ENCODE data around the gene MAP3K2.

Gene MAP3K2, protein sequence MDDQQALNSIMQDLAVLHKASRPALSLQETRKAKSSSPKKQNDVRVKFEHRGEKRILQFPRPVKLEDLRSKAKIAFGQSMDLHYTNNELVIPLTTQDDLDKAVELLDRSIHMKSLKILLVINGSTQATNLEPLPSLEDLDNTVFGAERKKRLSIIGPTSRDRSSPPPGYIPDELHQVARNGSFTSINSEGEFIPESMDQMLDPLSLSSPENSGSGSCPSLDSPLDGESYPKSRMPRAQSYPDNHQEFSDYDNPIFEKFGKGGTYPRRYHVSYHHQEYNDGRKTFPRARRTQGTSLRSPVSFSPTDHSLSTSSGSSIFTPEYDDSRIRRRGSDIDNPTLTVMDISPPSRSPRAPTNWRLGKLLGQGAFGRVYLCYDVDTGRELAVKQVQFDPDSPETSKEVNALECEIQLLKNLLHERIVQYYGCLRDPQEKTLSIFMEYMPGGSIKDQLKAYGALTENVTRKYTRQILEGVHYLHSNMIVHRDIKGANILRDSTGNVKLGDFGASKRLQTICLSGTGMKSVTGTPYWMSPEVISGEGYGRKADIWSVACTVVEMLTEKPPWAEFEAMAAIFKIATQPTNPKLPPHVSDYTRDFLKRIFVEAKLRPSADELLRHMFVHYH

DNA sequence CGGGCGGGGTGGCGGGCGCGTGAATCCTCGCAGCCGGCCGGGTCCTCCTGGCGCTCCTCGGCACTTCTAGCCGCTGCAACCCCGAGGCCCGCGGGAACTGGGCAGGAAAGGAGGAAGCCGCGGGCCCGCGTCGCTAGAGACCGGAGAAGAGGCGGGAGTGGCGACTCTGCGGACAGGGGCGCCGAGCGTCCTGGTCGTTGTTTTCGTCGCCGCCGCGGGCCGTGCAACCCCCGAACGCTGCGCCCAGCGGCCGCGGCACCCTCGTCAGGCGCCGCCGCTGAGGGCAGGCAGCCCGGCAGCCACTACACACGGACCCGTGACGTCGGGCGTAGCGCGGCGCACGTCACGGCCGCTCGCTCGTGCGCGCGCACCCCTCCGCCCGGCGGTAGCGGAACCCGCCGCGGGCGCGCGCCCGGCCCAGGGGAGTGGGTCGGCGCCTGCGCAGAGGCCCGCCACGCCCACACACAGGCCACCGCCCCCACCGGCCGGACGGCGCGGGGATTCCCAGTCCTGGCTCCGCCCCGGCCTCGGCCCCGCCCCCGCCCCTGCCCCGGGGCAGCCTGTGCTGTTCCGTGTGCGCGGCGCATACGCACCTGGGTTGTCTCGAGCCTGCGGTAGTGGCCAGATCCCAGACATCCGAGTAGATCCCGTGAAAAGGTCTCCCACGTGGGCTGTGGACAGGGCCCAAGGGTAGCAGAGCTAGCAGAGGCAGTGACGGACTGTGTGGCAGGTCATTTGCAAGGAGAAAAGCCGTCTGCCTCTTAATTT is at the start of gene MAP3K2:
Gene MAP3K2 (minus strand): TSS at position 321 of the 768 bp plus-strand sequence. CDS start 44,846 bp downstream, outside the sequence.
- peak; percentile 63 to 84 for DNase-seq

DNA sequence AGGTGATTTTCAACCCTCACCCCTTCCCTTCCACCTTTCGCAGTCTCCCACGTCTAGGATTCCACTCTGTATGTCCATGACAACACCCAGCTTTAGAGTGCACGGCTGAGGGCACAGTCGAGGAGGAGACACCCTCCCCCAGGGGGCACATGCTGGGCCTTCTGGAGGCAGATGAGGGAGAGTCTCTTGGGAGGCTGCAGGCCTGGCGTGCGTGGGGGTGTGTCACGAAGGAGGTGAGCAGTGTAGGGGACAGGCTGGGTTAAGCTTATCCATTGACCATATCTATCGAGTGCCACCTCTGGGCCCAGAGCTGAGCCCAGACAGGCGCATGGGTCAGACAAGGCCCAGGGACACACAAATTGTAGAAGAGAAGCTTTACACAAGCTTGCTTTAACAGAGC is 49.3 kb upstream of the MAP3K2 start:
- no peak for DNase-seq

DNA sequence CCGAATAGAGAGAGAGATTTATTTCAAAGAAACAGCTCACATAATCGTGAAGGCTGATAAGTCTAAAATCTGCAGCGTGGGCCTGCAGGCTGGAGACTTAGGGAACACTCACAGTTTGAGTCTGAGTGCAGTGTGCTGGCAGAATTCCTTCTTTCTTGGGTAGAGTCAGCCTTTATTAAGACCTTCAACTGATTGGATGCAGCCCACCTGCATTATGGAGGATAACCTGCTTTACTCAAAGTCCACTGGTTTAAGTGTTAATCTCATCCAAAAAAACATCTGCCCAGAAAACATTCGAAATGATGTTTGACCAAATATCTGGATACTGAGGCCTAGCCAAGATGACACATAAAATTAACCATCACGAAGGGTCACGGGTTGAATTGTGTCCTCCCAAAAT is 46.7 kb upstream of the MAP3K2 start:
- DNase-seq: no peak

DNA sequence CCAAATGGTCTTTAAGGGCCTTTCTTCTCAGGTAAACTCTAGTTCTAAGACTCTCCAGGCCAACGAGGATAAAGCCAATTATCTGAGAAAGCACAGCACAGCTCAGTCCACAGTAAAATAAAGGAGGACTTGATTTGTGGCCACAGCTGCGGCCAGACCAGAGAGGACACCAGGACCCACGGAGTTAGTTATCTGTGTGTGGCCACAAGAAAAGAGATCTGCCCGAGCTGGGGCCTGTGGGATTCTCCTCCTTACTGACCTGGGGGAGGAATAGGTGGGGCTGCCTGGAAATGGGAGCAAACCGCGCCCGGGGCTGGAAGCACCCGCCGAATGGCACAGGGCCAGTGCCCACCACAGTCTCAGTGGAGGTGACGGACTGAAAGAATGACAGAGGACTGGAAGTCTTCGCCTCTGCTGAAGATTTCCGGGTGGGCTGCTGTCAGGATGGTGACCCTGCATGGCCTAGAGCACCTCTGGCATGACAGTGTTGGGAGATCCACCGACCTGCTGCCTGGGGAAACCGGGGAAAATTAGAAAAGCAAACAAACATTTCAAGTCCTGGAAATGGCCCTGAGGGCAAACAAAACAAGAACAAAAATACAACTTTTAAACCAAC is 43.7 kb upstream of the MAP3K2 start:
- no peak for DNase-seq

DNA sequence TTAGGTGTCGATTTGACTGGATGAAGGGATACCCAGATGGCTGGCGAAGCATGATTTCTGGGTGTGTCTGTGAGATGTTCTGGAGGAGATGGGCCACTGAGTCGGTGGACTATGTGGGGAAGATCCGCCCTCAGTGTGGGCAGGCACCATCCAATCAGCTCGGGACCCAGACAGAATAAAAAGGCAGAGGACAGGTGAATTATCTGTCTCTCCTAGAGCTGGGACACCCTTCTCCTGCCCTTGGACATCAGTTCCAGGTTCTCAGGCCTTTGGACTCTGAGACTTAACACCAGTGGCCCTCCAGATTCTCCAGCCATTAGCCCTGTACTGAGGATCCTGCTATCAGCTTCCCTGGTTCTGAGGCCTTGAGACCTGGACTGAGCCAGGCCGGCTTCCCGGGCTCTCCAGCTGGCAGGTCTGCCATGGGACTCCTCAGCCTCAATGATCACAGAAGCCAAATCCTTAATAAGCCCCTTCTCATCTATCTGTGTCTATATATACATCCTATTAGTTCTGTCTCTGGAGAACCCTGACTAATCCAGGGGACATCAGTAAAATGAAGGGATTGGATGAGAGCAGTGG is 42.2 kb upstream of the MAP3K2 start:
- DNase-seq: no peak

DNA sequence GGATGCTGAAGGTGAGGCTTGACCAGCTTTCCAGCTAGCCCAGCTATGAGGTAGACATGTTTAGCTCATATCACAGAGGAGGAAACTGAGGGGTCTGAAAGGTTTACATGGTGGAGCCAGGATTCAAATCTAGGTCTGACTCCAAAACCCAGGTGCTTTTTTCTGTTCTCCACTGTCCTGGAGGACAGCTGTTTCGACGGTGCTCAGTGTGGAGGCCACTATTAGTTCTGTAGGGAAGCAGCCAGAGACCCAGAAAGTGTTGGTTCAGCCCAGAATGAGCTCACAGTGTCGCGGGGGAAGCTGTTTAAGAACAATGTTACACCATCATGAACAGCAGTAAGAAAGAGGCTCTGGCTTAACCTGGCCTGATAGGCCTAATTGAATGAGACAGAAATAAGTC is 41.5 kb upstream of the MAP3K2 start:
- no peak for DNase-seq

DNA sequence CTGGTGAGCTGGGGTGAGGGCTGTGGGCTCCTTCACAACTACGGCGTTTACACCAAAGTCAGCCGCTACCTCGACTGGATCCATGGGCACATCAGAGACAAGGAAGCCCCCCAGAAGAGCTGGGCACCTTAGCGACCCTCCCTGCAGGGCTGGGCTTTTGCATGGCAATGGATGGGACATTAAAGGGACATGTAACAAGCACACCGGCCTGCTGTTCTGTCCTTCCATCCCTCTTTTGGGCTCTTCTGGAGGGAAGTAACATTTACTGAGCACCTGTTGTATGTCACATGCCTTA is 41.0 kb upstream of the MAP3K2 start:
- no peak for DNase-seq

DNA sequence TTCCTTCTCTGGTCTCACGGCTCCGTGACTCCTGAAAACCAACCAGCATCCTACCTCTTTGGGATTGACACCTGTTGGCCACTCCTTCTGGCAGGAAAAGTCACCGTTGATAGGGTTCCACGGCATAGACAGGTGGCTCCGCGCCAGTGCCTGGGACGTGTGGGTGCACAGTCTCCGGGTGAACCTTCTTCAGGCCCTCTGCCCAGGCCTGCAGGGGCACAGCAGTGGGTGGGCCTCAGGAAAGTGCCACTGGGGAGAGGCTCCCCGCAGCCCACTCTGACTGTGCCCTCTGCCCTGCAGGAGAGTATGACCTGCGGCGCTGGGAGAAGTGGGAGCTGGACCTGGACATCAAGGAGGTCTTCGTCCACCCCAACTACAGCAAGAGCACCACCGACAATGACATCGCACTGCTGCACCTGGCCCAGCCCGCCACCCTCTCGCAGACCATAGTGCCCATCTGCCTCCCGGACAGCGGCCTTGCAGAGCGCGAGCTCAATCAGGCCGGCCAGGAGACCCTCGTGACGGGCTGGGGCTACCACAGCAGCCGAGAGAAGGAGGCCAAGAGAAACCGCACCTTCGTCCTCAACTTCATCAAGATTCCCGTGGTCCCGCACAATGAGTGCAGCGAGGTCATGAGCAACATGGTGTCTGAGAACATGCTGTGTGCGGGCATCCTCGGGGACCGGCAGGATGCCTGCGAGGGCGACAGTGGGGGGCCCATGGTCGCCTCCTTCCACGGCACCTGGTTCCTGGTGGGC is 40.5 kb upstream of the MAP3K2 start:
- DNase-seq: no peak

DNA sequence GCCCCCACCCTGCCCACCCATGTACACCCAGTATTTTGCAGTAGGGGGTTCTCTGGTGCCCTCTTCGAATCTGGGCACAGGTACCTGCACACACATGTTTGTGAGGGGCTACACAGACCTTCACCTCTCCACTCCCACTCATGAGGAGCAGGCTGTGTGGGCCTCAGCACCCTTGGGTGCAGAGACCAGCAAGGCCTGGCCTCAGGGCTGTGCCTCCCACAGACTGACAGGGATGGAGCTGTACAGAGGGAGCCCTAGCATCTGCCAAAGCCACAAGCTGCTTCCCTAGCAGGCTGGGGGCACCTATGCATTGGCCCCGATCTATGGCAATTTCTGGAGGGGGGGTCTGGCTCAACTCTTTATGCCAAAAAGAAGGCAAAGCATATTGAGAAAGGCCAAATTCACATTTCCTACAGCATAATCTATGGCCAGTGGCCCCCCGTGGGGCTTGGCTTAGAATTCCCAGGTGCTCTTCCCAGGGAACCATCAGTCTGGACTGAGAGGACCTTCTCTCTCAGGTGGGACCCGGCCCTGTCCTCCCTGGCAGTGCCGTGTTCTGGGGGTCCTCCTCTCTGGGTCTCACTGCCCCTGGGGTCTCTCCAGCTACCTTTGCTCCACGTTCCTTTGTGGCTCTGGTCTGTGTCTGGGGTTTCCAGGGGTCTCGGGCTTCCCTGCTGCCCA is 39.7 kb upstream of the MAP3K2 start:
- DNase-seq: no peak

DNA sequence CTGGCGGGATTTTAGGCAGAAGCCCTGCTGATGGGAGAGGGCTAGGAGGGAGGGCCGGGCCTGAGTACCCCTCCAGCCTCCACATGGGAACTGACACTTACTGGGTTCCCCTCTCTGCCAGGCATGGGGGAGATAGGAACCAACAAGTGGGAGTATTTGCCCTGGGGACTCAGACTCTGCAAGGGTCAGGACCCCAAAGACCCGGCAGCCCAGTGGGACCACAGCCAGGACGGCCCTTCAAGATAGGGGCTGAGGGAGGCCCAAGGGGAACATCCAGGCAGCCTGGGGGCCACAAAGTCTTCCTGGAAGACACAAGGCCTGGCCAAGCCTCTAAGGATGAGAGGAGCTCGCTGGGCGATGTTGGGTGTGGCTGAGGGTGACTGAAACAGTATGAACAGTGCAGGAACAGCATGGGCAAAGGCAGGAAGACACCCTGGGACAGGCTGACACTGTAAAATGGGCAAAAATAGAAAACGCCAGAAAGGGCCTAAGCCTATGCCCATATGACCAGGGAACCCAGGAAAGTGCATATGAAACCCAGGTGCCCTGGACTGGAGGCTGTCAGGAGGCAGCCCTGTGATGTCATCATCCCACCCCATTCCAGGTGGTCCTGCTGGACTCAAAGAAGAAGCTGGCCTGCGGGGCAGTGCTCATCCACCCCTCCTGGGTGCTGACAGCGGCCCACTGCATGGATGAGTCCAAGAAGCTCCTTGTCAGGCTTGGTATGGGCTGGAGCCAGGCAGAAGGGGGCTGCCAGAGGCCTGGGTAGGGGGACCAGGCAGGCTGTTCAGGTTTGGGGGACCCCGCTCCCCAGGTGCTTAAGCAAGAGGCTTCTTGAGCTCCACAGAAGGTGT is 39.0 kb upstream of the MAP3K2 start:
- DNase-seq: no peak

DNA sequence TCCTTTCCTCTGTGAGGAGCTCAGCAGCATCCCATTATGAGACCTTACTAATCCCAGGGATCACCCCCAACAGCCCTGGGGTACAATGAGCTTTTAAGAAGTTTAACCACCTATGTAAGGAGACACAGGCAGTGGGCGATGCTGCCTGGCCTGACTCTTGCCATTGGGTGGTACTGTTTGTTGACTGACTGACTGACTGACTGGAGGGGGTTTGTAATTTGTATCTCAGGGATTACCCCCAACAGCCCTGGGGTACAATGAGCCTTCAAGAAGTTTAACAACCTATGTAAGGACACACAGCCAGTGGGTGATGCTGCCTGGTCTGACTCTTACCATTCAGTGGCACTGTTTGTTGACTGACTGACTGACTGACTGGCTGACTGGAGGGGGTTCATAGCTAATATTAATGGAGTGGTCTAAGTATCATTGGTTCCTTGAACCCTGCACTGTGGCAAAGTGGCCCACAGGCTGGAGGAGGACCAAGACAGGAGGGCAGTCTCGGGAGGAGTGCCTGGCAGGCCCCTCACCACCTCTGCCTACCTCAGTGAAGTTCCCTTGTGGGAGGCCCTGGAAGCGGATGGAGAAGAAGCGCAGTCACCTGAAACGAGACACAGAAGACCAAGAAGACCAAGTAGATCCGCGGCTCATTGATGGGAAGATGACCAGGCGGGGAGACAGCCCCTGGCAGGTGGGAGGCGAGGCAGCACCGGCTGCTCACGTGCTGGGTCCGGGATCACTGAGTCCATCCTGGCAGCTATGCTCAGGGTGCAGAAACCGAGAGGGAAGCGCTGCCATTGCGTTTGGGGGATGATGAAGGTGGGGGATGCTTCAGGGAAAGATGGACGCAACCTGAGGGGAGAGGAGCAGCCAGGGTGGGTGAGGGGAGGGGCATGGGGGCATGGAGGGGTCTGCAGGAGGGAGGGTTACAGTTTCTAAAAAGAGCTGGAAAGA is 38.0 kb upstream of the MAP3K2 start:
- no peak for DNase-seq

DNA sequence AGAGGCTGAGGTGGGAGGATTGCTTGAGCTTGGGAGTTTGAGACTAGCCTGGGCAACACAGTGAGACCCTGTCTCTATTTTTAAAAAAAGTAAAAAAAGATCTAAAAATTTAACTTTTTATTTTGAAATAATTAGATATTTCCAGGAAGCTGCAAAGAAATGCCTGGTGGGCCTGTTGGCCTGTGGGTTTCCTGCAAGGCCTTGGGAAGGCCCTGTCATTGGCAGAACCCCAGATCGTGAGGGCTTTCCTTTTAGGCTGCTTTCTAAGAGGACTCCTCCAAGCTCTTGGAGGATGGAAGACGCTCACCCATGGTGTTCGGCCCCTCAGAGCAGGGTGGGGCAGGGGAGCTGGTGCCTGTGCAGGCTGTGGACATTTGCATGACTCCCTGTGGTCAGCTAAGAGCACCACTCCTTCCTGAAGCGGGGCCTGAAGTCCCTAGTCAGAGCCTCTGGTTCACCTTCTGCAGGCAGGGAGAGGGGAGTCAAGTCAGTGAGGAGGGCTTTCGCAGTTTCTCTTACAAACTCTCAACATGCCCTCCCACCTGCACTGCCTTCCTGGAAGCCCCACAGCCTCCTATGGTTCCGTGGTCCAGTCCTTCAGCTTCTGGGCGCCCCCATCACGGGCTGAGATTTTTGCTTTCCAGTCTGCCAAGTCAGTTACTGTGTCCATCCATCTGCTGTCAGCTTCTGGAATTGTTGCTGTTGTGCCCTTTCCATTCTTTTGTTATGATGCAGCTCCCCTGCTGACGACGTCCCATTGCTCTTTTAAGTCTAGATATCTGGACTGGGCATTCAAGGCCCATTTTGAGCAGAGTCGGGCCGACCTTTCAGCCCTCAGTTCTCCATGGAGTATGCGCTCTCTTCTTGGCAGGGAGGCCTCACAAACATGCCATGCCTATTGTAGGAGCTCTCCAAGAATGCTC is 37.1 kb upstream of the MAP3K2 start:
- no peak for DNase-seq

DNA sequence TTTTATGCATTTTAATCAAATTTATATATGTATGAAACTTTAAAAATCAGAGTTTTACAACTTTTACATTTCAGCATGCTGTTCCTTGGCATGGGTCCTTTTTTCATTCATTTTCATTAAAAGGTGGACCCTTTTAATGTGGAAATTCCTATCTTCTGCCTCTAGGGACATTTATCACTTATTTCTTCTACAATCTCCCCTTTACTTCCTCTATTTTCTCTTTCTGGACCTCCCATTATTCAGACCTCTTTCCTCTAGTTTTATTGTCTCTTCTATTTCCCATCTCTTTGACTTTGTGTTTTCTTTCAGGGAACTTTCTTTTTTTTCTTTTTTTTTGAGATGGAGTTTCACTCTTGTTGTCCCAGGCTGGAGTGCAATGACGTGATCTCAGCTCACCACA is 36.1 kb upstream of the MAP3K2 start:
- DNase-seq: peak in 1 of 2 donors; percentile 56

DNA sequence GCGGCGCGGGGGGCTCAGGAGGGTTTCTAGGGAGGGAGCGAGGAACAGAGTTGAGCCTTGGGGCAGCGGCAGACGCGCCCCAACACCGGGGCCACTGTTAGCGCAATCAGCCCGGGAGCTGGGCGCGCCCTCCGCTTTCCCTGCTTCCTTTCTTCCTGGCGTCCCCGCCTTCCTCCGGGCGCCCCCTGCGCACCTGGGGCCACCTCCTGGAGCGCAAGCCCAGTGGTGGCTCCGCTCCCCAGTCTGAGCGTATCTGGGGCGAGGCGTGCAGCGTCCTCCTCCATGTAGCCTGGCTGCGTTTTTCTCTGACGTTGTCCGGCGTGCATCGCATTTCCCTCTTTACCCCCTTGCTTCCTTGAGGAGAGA is 35.7 kb upstream of the MAP3K2 start:
- DNase-seq: no peak

DNA sequence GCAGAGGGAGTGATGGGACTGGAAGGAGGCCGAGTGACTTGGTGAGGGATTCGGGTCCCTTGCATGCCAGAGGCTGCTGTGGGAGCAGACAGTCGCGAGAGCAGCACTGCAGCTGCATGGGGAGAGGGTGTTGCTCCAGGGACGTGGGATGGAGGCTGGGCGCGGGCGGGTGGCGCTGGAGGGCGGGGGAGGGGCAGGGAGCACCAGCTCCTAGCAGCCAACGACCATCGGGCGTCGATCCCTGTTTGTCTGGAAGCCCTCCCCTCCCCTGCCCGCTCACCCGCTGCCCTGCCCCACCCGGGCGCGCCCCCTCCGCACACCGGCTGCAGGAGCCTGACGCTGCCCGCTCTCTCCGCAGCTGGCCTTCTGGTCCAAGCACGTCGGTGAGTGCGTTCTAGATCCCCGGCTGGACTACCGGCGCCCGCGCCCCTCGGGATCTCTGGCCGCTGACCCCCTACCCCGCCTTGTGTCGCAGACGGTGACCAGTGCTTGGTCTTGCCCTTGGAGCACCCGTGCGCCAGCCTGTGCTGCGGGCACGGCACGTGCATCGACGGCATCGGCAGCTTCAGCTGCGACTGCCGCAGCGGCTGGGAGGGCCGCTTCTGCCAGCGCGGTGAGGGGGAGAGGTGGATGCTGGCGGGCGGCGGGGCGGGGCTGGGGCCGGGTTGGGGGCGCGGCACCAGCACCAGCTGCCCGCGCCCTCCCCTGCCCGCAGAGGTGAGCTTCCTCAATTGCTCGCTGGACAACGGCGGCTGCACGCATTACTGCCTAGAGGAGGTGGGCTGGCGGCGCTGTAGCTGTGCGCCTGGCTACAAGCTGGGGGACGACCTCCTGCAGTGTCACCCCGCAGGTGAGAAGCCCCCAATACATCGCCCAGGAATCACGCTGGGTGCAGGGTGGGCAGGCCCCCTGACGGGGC is 35.0 kb upstream of the MAP3K2 start:
- peak in 1 of 2 donors; percentile 19 for DNase-seq

DNA sequence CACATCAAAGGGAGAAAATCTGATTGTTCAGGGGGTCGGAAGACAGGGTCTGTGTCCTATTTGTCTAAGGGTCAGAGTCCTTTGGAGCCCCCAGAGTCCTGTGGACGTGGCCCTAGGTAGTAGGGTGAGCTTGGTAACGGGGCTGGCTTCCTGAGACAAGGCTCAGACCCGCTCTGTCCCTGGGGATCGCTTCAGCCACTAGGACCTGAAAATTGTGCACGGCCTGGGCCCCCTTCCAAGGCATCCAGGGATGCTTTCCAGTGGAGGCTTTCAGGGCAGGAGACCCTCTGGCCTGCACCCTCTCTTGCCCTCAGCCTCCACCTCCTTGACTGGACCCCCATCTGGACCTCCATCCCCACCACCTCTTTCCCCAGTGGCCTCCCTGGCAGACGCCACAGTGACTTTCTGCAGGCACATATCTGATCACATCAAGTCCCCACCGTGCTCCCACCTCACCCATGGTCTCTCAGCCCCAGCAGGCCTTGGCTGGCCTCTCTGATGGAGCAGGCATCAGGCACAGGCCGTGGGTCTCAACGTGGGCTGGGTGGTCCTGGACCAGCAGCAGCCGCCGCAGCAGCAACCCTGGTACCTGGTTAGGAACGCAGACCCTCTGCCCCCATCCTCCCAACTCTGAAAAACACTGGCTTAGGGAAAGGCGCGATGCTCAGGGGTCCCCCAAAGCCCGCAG is 34.2 kb upstream of the MAP3K2 start:
- no peak for DNase-seq

Data from bone marrow (tissue), 2 donors.